ENCODE data around the gene DNAJB14.

The DNAJB14 gene

DNA sequence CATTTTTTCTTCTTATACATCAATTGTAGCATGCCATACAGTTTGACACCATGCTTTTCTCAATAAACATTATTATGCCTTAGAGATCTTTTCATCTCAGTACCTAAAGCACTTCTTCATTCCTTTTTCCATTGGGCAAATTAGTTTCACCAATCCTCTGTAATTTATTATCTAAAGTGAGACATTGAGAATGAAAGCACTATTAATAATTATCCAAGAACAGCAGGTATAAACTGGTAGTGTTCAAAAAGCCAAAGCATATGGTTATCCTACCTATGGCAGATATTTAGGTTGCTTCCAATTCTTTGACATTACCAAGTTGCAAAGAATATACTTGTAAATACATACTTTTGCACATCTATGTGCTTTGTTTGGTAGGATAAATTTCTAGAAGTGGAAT, 67.8 kb downstream of the DNAJB14 start:
- Histone ChIP-seq H3K27me3 (ENCODE audit: insufficient read depth, low read length, poor library complexity) (no peaks in the 10 kb centered on the region), H3K36me3 (ENCODE audit: insufficient read depth, low read length) (peaks cover 51% of the 10 kb centered on the region), H3K4me2 (ENCODE audit: insufficient read depth, low read length) (no peak overlapping the region), H2AFZ (ENCODE audit: low read depth, low read length) (no peak overlapping the region), H3K79me2 (ENCODE audit: insufficient read depth, low read length) (no peaks in the 10 kb centered on the region), H4K20me1 (ENCODE audit: insufficient read depth, low read length) (no peaks in the 10 kb centered on the region), H3K4me3 (ENCODE audit: low read depth in 1 of 2, low read length in 2 of 2) (no peak overlapping the region), H3K27ac (ENCODE audit: low read length) (no peak overlapping the region), H3K9me3 (ENCODE audit: insufficient read depth, low read length, severe bottlenecking) (no peaks in the 10 kb centered on the region), H3K9ac (ENCODE audit: low read depth, low read length) (no peak overlapping the region), H3K4me1 (ENCODE audit: insufficient read depth, low read length) (no peaks in the 10 kb centered on the region)
- TF ChIP-seq, protein P1, sequence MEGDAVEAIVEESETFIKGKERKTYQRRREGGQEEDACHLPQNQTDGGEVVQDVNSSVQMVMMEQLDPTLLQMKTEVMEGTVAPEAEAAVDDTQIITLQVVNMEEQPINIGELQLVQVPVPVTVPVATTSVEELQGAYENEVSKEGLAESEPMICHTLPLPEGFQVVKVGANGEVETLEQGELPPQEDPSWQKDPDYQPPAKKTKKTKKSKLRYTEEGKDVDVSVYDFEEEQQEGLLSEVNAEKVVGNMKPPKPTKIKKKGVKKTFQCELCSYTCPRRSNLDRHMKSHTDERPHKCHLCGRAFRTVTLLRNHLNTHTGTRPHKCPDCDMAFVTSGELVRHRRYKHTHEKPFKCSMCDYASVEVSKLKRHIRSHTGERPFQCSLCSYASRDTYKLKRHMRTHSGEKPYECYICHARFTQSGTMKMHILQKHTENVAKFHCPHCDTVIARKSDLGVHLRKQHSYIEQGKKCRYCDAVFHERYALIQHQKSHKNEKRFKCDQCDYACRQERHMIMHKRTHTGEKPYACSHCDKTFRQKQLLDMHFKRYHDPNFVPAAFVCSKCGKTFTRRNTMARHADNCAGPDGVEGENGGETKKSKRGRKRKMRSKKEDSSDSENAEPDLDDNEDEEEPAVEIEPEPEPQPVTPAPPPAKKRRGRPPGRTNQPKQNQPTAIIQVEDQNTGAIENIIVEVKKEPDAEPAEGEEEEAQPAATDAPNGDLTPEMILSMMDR (IDR thresholded peaks at IDR 0.05; ENCODE audit: borderline replicate concordance, extremely low read depth, low read length, poor library complexity, severe bottlenecking) = no peak
- no peak for ATAC-seq (ENCODE audit: insufficient read depth, low read depth)
- DNase-seq = no peak

DNA sequence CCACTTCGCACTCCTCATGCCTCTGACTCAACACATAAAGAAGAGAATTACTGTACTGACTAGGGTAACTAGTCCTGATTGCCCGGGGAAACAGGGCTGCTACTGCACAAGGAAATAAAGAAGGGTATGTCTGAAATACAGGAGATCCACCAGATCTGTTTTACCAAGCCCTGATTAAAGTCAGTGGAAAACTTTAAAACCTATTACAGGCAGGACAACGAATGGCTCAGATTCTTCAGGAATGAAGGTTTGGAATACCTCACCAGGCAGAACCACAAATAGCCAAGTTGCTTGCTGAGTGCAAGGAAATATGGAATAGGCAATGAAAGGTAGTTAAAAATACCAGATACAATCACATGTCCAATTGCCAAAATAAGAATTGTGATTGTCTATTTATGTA, 69.5 kb downstream of the DNAJB14 start:
- H3K27ac ChIP-seq (ENCODE audit: low read length) = no peak overlapping the region
- no peak overlapping the region for H2AFZ ChIP-seq (ENCODE audit: low read depth, low read length)
- no peak for ATAC-seq (ENCODE audit: insufficient read depth, low read depth)
- H4K20me1 ChIP-seq (ENCODE audit: insufficient read depth, low read length) = no peaks in the 10 kb centered on the region
- H3K4me3 ChIP-seq (ENCODE audit: low read depth in 1 of 2, low read length in 2 of 2) = no peak overlapping the region
- H3K9me3 ChIP-seq (ENCODE audit: insufficient read depth, low read length, severe bottlenecking) = no peaks in the 10 kb centered on the region
- no peaks in the 10 kb centered on the region for H3K4me1 ChIP-seq (ENCODE audit: insufficient read depth, low read length)
- H3K36me3 ChIP-seq (ENCODE audit: insufficient read depth, low read length) = peaks cover 37% of the 10 kb centered on the region
- H3K27me3 ChIP-seq (ENCODE audit: insufficient read depth, low read length, poor library complexity) = no peaks in the 10 kb centered on the region
- DNase-seq = no peak
- H3K9ac ChIP-seq (ENCODE audit: low read depth, low read length) = no peak overlapping the region
- H3K79me2 ChIP-seq (ENCODE audit: insufficient read depth, low read length) = no peaks in the 10 kb centered on the region
- TF ChIP-seq, protein P1 (IDR thresholded peaks at IDR 0.05; ENCODE audit: borderline replicate concordance, extremely low read depth, low read length, poor library complexity, severe bottlenecking) = no peak
- TF ChIP-seq EZH2 (IDR thresholded peaks at IDR 0.05; ENCODE audit: borderline replicate concordance, low read depth, low read length, severe bottlenecking) = no peak
- no peak overlapping the region for H3K4me2 ChIP-seq (ENCODE audit: insufficient read depth, low read length)

DNA sequence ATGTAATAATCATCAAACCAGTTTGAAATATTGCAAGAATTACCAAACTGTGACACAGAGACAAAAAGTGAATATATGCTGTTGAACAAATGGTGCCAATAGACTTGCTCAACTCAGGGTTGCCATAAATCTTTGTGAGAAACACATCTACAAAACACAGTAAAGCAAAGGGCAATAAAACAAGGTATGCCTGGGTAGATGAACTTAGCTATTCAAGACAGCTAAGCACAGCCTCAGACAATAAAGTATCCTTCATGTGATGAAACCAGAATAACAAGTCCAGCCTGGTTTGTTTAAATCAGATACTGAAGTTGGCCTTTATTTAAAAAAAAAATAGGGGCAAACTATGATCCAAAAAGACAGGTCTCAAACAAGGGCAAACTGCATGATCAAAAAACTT, 71.3 kb downstream of the DNAJB14 start:
- Histone ChIP-seq H3K4me1 (ENCODE audit: insufficient read depth, low read length) (no peaks in the 10 kb centered on the region), H3K27me3 (ENCODE audit: insufficient read depth, low read length, poor library complexity) (no peaks in the 10 kb centered on the region), H3K9ac (ENCODE audit: low read depth, low read length) (no peak overlapping the region), H3K9me3 (ENCODE audit: insufficient read depth, low read length, severe bottlenecking) (no peaks in the 10 kb centered on the region), H3K4me3 (ENCODE audit: low read depth in 1 of 2, low read length in 2 of 2) (no peak overlapping the region), H4K20me1 (ENCODE audit: insufficient read depth, low read length) (no peaks in the 10 kb centered on the region), H3K4me2 (ENCODE audit: insufficient read depth, low read length) (no peak overlapping the region), H3K36me3 (ENCODE audit: insufficient read depth, low read length) (peaks cover 18% of the 10 kb centered on the region), H3K79me2 (ENCODE audit: insufficient read depth, low read length) (no peaks in the 10 kb centered on the region), H3K27ac (ENCODE audit: low read length) (no peak overlapping the region), H2AFZ (ENCODE audit: low read depth, low read length) (no peak overlapping the region)
- TF ChIP-seq EZH2 (IDR thresholded peaks at IDR 0.05; ENCODE audit: borderline replicate concordance, low read depth, low read length, severe bottlenecking) = no peak
- TF ChIP-seq, protein P1 (IDR thresholded peaks at IDR 0.05; ENCODE audit: borderline replicate concordance, extremely low read depth, low read length, poor library complexity, severe bottlenecking) = no peak
- no peak for DNase-seq
- no peak for ATAC-seq (ENCODE audit: insufficient read depth, low read depth)

- DNase-seq = no peak
- Histone ChIP-seq H3K9me3 (ENCODE audit: insufficient read depth, low read length, severe bottlenecking) (no peaks in the 10 kb centered on the region), H3K9ac (ENCODE audit: low read depth, low read length) (no peak overlapping the region), H4K20me1 (ENCODE audit: insufficient read depth, low read length) (no peaks in the 10 kb centered on the region), H3K27ac (ENCODE audit: low read length) (no peak overlapping the region), H2AFZ (ENCODE audit: low read depth, low read length) (no peak overlapping the region), H3K79me2 (ENCODE audit: insufficient read depth, low read length) (no peaks in the 10 kb centered on the region), H3K4me3 (ENCODE audit: low read depth in 1 of 2, low read length in 2 of 2) (no peak overlapping the region), H3K36me3 (ENCODE audit: insufficient read depth, low read length) (no peaks in the 10 kb centered on the region), H3K4me1 (ENCODE audit: insufficient read depth, low read length) (no peaks in the 10 kb centered on the region), H3K4me2 (ENCODE audit: insufficient read depth, low read length) (no peak overlapping the region), H3K27me3 (ENCODE audit: insufficient read depth, low read length, poor library complexity) (no peaks in the 10 kb centered on the region)
- no peak for ATAC-seq (ENCODE audit: insufficient read depth, low read depth)
- TF ChIP-seq, protein P1 (IDR thresholded peaks at IDR 0.05; ENCODE audit: borderline replicate concordance, extremely low read depth, low read length, poor library complexity, severe bottlenecking) = no peak
- no peak for TF ChIP-seq EZH2 (IDR thresholded peaks at IDR 0.05; ENCODE audit: borderline replicate concordance, low read depth, low read length, severe bottlenecking)
Measured at GRCh38 chr4:99872570-99872969, 73.8 kb downstream of the DNAJB14 start.
